HepG2 (cell line): Measurements from ENCODE around the gene OSM. TPM values are rescaled to one million over a fixed set of nuclear protein-coding genes. Genes with fewer than 3 reads are reported as not detected.

Source experiments
- BORCS8-MEF2B ChIP-seq: sonication (generic); formaldehyde crosslinking; IDR thresholded peaks from 2 replicates; pipeline ENCODE4 v1.8.0; 2022; ENCODE audit warnings: mild to moderate bottlenecking, missing genetic modification reagents
- CCAR2 ChIP-seq: fragments of 200-400 bp; formaldehyde crosslinking; optimal IDR thresholded peaks from 2 replicates; pipeline ENCODE3; 2018; ENCODE audit warnings: low read depth, mild to moderate bottlenecking, low read length, moderate library complexity
- FOXC1 ChIP-seq: sonication (generic); formaldehyde crosslinking; IDR thresholded peaks from 2 replicates; pipeline ENCODE4 v1.8.0; 2022; ENCODE audit warnings: mild to moderate bottlenecking, missing genetic modification reagents, borderline replicate concordance
- HMGA1 ChIP-seq: sonication (generic); formaldehyde crosslinking; conservative IDR thresholded peaks from 2 replicates; pipeline ENCODE4 v1.4.0; 2020; ENCODE audit warnings: missing genetic modification reagents
- MIXL1 ChIP-seq: IDR thresholded peaks from 2 replicates; pipeline ENCODE4 v1.6.1; 2016
- MXI1 ChIP-seq: IDR thresholded peaks from 3 replicates; pipeline ENCODE4 v1.6.1; 2012; ENCODE audit warnings: low read depth, low read length, inconsistent platforms, borderline replicate concordance
- MYNN ChIP-seq: sonication (generic); formaldehyde crosslinking; IDR thresholded peaks from 2 replicates; pipeline ENCODE4 v1.4.0; 2020; ENCODE audit warnings: mild to moderate bottlenecking, low read depth, missing genetic modification reagents
- NFE2L1 ChIP-seq: sonication (generic); formaldehyde crosslinking; IDR thresholded peaks from 2 replicates; pipeline ENCODE4 v1.4.0; 2020; ENCODE audit warnings: missing genetic modification reagents, mild to moderate bottlenecking, borderline replicate concordance
- SCMH1 ChIP-seq: sonication (generic); formaldehyde crosslinking; IDR thresholded peaks from 2 replicates; pipeline ENCODE4 v1.9.0; 2021; ENCODE audit warnings: missing genetic modification reagents, mild to moderate bottlenecking, borderline replicate concordance
- TAF15 ChIP-seq: fragments of 200-400 bp; formaldehyde crosslinking; IDR thresholded peaks from one replicate; pipeline ENCODE4 v1.6.1; 2018; ENCODE audit warnings: mild to moderate bottlenecking, low read depth, low read length; ENCODE audit not compliant: poor library complexity, severe bottlenecking
- YEATS4 ChIP-seq: sonication (generic); formaldehyde crosslinking; IDR thresholded peaks from 2 replicates; pipeline ENCODE4 v1.4.0; 2020; ENCODE audit warnings: missing genetic modification reagents, borderline replicate concordance
- ZFY ChIP-seq: sonication (generic); formaldehyde crosslinking; IDR thresholded peaks from 2 replicates; pipeline ENCODE4 v1.4.0; 2020; ENCODE audit warnings: missing genetic modification reagents
- ZMYM4 ChIP-seq: sonication (generic); formaldehyde crosslinking; IDR thresholded peaks from 2 replicates; pipeline ENCODE4 v1.8.1; 2023; ENCODE audit warnings: mild to moderate bottlenecking, missing genetic modification reagents
- ZNF354B ChIP-seq: sonication (generic); formaldehyde crosslinking; IDR thresholded peaks from 2 replicates; pipeline ENCODE4 v1.8.0; 2022; ENCODE audit warnings: mild to moderate bottlenecking, missing genetic modification reagents
- ZNF441 ChIP-seq: sonication (generic); formaldehyde crosslinking; IDR thresholded peaks from 2 replicates; pipeline ENCODE4 v1.7.0; 2021; ENCODE audit warnings: missing genetic modification reagents, borderline replicate concordance
- ZNF484 ChIP-seq: sonication (generic); formaldehyde crosslinking; IDR thresholded peaks from 2 replicates; pipeline ENCODE4 v1.5.1; 2020; ENCODE audit warnings: mild to moderate bottlenecking, low read depth, missing genetic modification reagents, borderline replicate concordance
- ZNF816 ChIP-seq: sonication (generic); formaldehyde crosslinking; IDR thresholded peaks from 2 replicates; pipeline ENCODE4 v1.8.0; 2022; ENCODE audit warnings: missing genetic modification reagents, mild to moderate bottlenecking, borderline replicate concordance
- polyA plus RNA-seq, 8 experiments: library from polyadenylated mRNA; depleted of rRNA in 3 of 8; stranded (reverse) in 7 of 8; unstranded in 1 of 8; fragments of >200 nt; fragmentation: Illumina TruSeq in 4 of 8; extraction: Trizol in 4 of 8; gene quantifications; 2 replicates each; pipeline versions ENCODE4 v1.2.1 to v1.2.3, GENCODE V29; 2011 to 2016; ENCODE audit warnings: low read depth in 4 of 8, missing spikeins in 1 of 8, mixed read lengths in 1 of 8; ENCODE audit not compliant: insufficient read depth in 1 of 8
- total RNA-seq, 5 experiments: library from RNA; depleted of rRNA; stranded (reverse); fragments of >200 nt; fragmentation: Illumina TruSeq; extraction: Trizol; gene quantifications; 2 replicates each; pipeline ENCODE4 v1.2.3, GENCODE V29; 2016; ENCODE audit warnings: low read depth in 1 of 5
- TF ChIP-seq, protein P1 (sequence below): sonication (generic); formaldehyde crosslinking; IDR thresholded peaks from 2 replicates; pipeline ENCODE4 v1.4.0; 2020; ENCODE audit warnings: missing genetic modification reagents
- TF ChIP-seq, protein P2 (sequence below): sonication (generic); formaldehyde crosslinking; IDR thresholded peaks from 2 replicates; pipeline ENCODE4 v1.5.1; 2020; ENCODE audit warnings: mild to moderate bottlenecking, moderate library complexity, missing genetic modification reagents
- TF ChIP-seq, protein P3 (sequence below): fragments of 450-650 bp; IDR thresholded peaks from 2 replicates; pipeline ENCODE4 v1.6.1; 2016

The OSM gene
- total and polyA plus RNA-seq, 2 of the 13 experiments (the other 11 are each of a cell fraction or from before 2014, with no cell fraction given) = not detected

DNA sequence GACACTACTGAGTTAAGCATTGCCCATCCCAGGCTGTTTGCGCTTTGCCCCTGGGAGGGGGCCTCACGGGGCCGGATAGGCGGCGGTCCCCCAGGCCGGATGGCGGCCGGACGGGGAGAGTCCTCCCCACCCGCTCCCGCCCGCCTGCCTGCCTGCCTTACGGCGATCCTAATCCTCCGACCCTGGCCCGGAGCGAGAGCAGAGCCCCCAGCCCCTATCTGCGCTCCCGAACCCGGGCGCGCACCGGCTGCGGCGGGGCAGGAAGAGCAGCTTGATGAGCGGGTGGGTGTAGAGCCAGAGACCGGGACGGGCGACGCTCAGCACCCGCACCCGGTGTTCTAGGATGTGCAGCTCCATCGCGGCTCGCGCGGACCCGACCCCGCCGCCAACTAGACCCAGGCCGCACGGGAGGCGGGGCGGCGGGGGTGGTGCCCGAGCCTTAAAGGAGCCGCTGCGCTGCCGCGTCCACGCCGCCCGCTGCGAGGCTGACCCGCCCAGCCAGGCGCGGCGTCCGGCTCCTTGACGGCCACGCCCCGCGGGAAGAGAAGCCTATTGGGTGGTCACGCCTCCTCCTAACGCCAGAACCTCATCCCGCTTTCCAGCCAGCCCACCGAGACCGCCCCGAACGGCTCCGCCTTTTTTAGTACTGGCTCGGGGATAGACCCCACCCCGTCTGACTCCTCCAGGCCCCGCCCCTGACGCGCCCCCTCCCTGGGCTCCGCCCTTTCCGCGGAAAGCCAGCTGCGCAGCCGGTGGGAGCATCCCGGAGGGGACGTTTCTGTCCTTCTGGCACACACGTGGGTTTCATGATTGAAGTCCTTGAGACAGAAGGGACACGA, 22.7 kb upstream of the OSM start, which contains the start of gene CASTOR1 (continued):
- TF ChIP-seq YEATS4 (no peak; the same call in 1 of the 2 replicates), MIXL1 (no peak), ZNF354B (CRISPR knock-in tag) (no peak), HMGA1 (CRISPR knock-in tag) (no peak), FOXC1 (CRISPR knock-in tag) (no peak), MYNN (CRISPR knock-in tag) (no peak), ZNF441 (CRISPR knock-in tag) (0 out of 2 replicates have a peak, but pooled peaks have one; percentile 30), TAF15 (no peak), ZNF484 (CRISPR knock-in tag) (no peak), ZMYM4 (CRISPR knock-in tag) (peak; percentile 24; the same call in 1 of the 2 replicates), MXI1 (peak; percentile 83; the same call in 1 of the 3 replicates), CCAR2 (no peak), BORCS8-MEF2B (no peak), ZFY (CRISPR knock-in tag) (peak; percentile 83), SCMH1 (CRISPR knock-in tag) (no peak), NFE2L1 (no peak), ZNF816 (no peak)
- TF ChIP-seq, protein P1, sequence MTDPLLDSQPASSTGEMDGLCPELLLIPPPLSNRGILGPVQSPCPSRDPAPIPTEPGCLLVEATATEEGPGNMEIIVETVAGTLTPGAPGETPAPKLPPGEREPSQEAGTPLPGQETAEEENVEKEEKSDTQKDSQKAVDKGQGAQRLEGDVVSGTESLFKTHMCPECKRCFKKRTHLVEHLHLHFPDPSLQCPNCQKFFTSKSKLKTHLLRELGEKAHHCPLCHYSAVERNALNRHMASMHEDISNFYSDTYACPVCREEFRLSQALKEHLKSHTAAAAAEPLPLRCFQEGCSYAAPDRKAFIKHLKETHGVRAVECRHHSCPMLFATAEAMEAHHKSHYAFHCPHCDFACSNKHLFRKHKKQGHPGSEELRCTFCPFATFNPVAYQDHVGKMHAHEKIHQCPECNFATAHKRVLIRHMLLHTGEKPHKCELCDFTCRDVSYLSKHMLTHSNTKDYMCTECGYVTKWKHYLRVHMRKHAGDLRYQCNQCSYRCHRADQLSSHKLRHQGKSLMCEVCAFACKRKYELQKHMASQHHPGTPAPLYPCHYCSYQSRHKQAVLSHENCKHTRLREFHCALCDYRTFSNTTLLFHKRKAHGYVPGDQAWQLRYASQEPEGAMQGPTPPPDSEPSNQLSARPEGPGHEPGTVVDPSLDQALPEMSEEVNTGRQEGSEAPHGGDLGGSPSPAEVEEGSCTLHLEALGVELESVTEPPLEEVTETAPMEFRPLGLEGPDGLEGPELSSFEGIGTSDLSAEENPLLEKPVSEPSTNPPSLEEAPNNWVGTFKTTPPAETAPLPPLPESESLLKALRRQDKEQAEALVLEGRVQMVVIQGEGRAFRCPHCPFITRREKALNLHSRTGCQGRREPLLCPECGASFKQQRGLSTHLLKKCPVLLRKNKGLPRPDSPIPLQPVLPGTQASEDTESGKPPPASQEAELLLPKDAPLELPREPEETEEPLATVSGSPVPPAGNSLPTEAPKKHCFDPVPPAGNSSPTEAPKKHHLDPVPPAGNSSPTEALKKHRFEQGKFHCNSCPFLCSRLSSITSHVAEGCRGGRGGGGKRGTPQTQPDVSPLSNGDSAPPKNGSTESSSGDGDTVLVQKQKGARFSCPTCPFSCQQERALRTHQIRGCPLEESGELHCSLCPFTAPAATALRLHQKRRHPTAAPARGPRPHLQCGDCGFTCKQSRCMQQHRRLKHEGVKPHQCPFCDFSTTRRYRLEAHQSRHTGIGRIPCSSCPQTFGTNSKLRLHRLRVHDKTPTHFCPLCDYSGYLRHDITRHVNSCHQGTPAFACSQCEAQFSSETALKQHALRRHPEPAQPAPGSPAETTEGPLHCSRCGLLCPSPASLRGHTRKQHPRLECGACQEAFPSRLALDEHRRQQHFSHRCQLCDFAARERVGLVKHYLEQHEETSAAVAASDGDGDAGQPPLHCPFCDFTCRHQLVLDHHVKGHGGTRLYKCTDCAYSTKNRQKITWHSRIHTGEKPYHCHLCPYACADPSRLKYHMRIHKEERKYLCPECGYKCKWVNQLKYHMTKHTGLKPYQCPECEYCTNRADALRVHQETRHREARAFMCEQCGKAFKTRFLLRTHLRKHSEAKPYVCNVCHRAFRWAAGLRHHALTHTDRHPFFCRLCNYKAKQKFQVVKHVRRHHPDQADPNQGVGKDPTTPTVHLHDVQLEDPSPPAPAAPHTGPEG (CRISPR knock-in tag) = peak; percentile 68; the same call in 1 of the 2 replicates
- TF ChIP-seq, protein P2, sequence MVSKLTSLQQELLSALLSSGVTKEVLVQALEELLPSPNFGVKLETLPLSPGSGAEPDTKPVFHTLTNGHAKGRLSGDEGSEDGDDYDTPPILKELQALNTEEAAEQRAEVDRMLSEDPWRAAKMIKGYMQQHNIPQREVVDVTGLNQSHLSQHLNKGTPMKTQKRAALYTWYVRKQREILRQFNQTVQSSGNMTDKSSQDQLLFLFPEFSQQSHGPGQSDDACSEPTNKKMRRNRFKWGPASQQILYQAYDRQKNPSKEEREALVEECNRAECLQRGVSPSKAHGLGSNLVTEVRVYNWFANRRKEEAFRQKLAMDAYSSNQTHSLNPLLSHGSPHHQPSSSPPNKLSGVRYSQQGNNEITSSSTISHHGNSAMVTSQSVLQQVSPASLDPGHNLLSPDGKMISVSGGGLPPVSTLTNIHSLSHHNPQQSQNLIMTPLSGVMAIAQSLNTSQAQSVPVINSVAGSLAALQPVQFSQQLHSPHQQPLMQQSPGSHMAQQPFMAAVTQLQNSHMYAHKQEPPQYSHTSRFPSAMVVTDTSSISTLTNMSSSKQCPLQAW (CRISPR knock-in tag) = no peak
- TF ChIP-seq, protein P3, sequence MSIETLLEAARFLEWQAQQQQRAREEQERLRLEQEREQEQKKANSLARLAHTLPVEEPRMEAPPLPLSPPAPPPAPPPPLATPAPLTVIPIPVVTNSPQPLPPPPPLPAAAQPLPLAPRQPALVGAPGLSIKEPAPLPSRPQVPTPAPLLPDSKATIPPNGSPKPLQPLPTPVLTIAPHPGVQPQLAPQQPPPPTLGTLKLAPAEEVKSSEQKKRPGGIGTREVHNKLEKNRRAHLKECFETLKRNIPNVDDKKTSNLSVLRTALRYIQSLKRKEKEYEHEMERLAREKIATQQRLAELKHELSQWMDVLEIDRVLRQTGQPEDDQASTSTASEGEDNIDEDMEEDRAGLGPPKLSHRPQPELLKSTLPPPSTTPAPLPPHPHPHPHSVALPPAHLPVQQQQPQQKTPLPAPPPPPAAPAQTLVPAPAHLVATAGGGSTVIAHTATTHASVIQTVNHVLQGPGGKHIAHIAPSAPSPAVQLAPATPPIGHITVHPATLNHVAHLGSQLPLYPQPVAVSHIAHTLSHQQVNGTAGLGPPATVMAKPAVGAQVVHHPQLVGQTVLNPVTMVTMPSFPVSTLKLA = no peak
